K562 (cell line): Measurements from ENCODE around the gene ARHGAP10. TPM values are rescaled to one million over a fixed set of nuclear protein-coding genes. Genes with fewer than 3 reads are reported as not detected.

Experiments
- ATAC-seq: fragments of 200-7000 bp; cut with Tn5 transposase; 3 replicates; pipeline ENCODE4 v1.9.1; 2020; ENCODE audit warnings: moderate library complexity
- BruUV-seq: library from RNA; stranded (reverse); fragments of 400-500 nt; replicated peaks from 2 replicates; lab custom pipeline; 2021; lab: Mats Ljungman, UMichigan
- CTCF ChIA-PET: fragments of 300-600 bp; formaldehyde crosslinking; extraction: SDS; loops from one replicate; lab custom pipeline; 2021; ENCODE audit warnings: low intra/inter-chr PET ratio; lab: Yijun Ruan, JAX
- POLR2A ChIA-PET: fragments of 300-600, 350-650 bp; sonication (Branson Sonifier 250); formaldehyde crosslinking; extraction: SDS; loops from one replicate; lab custom pipeline; 2021; ENCODE audit warnings: antibody characterized with exemption, inconsistent platforms; lab: Yijun Ruan, JAX
- DNase-seq, 4 experiments: peaks; one replicate each; pipeline versions ENCODE4 v3.0.0 to v3.0.0-alpha.2; 2011 to 2018; ENCODE audit warnings: low spot score in 3 of 4, mixed read lengths in 3 of 4; ENCODE audit errors: extremely low read depth in 1 of 4
- FAIRE-seq: peaks from 2 replicates; lab custom pipeline; 2011; peaks lifted over from hg19 to GRCh38; lab: Jason Lieb, UNC
- H2AFZ ChIP-seq: 2 replicates; pipeline ENCODE4 v1.6.0; 2011; ENCODE audit warnings: low read depth, low read length, control low read depth, inconsistent platforms
- H3K27ac ChIP-seq: fragments of 200-600 bp; 3 replicates; pipeline ENCODE4 v1.8.0; 2011; ENCODE audit warnings: low read depth, mild to moderate bottlenecking, control low read depth, inconsistent platforms, low read length, moderate library complexity, mixed read lengths; ENCODE audit errors: extremely low read depth
- H3K27me3 ChIP-seq, 2 experiments: fragments of 300-600 bp in 1 of 2; 2 replicates in 1 of 2; 3 replicates in 1 of 2; pipeline versions ENCODE4 v1.6.0 to v1.8.0; 2011; ENCODE audit warnings: inconsistent platforms in 2 of 2, low read length in 2 of 2, mild to moderate bottlenecking in 1 of 2, mixed read lengths in 1 of 2, moderate library complexity in 1 of 2; ENCODE audit not compliant: control insufficient read depth in 2 of 2, insufficient read depth in 2 of 2
- H3K36me3 ChIP-seq: fragments of 300-600 bp; 3 replicates; pipeline ENCODE4 v1.8.0; 2011; ENCODE audit warnings: mild to moderate bottlenecking, low read length, inconsistent platforms; ENCODE audit not compliant: control insufficient read depth, insufficient read depth
- H3K4me1 ChIP-seq, 2 experiments: fragments of 200-600 bp in 1 of 2; replicated peaks in 1 of 2; 2 replicates in 1 of 2; 3 replicates in 1 of 2; pipeline versions ENCODE4 v1.5.1 to v1.8.0; 2011; ENCODE audit warnings: inconsistent platforms in 2 of 2, low read length in 2 of 2, mild to moderate bottlenecking in 1 of 2, mixed read lengths in 1 of 2, moderate library complexity in 1 of 2; ENCODE audit not compliant: control insufficient read depth in 2 of 2, insufficient read depth in 2 of 2
- H3K4me2 ChIP-seq: 2 replicates; pipeline ENCODE4 v1.6.1; 2011; ENCODE audit warnings: low read length, control low read depth, inconsistent platforms, mixed read lengths; ENCODE audit not compliant: insufficient read depth
- H3K4me3 ChIP-seq: fragments of 200-600 bp; sonication (generic), shearing (Covaris generic); 2 replicates; pipeline ENCODE4 v1.5.1; 2016; ENCODE audit warnings: control low read depth, inconsistent platforms
- H3K79me2 ChIP-seq: fragments of 200-600 bp; 3 replicates; pipeline ENCODE4 v1.8.0; 2011; ENCODE audit warnings: low read length, inconsistent platforms; ENCODE audit not compliant: control insufficient read depth, insufficient read depth
- H3K9ac ChIP-seq, 2 experiments: 2 replicates each; pipeline versions ENCODE4 v1.6.0 to v1.6.1; 2011; ENCODE audit warnings: low read depth in 2 of 2, low read length in 2 of 2, control low read depth in 1 of 2, inconsistent platforms in 1 of 2, mild to moderate bottlenecking in 1 of 2, mixed read lengths in 1 of 2; ENCODE audit not compliant: insufficient read depth in 1 of 2
- H3K9me1 ChIP-seq: one replicate; pipeline ENCODE4 v1.6.0; 2011; ENCODE audit warnings: inconsistent platforms, mild to moderate bottlenecking, low read length, moderate library complexity; ENCODE audit not compliant: control insufficient read depth, insufficient read depth
- H3K9me3 ChIP-seq: replicated peaks from 2 replicates; pipeline ENCODE4 v1.5.1; 2011; ENCODE audit warnings: low read depth, low read length, inconsistent platforms; ENCODE audit not compliant: control insufficient read depth, insufficient read depth
- H4K20me1 ChIP-seq: replicated peaks from 2 replicates; pipeline ENCODE4 v1.6.1; 2011; ENCODE audit warnings: low read length, inconsistent platforms, mixed read lengths; ENCODE audit not compliant: control insufficient read depth, insufficient read depth
- NR2C1 ChIP-seq, 2 experiments: fragments of 450-650 bp; IDR thresholded peaks; 2 replicates each; pipeline ENCODE4 v1.6.1; 2017; ENCODE audit warnings: mild to moderate bottlenecking in 2 of 2, antibody characterized with exemption in 1 of 2, inconsistent platforms in 1 of 2, missing compliant biosample characterization in 1 of 2, missing genetic modification characterization in 1 of 2
- SOX6 ChIP-seq: fragments of 450-650 bp; IDR thresholded peaks from 2 replicates; pipeline ENCODE4 v1.6.1; 2014; ENCODE audit warnings: mild to moderate bottlenecking
- ZBTB2 ChIP-seq: fragments of 450-650 bp; IDR thresholded peaks from 2 replicates; pipeline ENCODE4 v1.6.1; 2016; ENCODE audit warnings: antibody characterized with exemption
- ZKSCAN8 ChIP-seq: fragments of 200-800 bp; sonication (Bioruptor generic); IDR thresholded peaks from 2 replicates; pipeline ENCODE4 v1.6.1; 2016; ENCODE audit warnings: missing genetic modification characterization, missing compliant biosample characterization
- ZNF174 ChIP-seq: fragments of 250-450 bp; sonication (Bioruptor Pico); IDR thresholded peaks from 2 replicates; pipeline ENCODE4 v1.4.0; 2020; ENCODE audit warnings: mild to moderate bottlenecking
- WGBS: fragments of 100-300 bp; shearing (Covaris generic); methylation state at CpG from one replicate; pipeline ENCODE4 v1.1.6; 2016; ENCODE audit warnings: low coverage, mixed read lengths; ENCODE audit not compliant: insufficient coverage; ENCODE audit errors: missing lambda C conversion rate; 5-methylcytosine and 5-hydroxymethylcytosine counted together
- in situ Hi-C: fragments of 300-500 bp; cut with MboI; formaldehyde crosslinking; loops from 4 replicates; pipeline ENCODE4 v1.15.0; 2018; ENCODE audit warnings: inconsistent platforms, mixed read lengths
- intact Hi-C: fragments of 100-400 bp; cut with micrococcal nuclease; formaldehyde crosslinking; loops from 2 replicates; pipeline ENCODE4 v1.14.2; 2022
- polyA plus RNA-seq, 8 experiments: library from polyadenylated mRNA; depleted of rRNA in 4 of 8; stranded (reverse) in 5 of 8; unstranded in 3 of 8; fragments of >200 nt; fragmentation: Nextera tagmentation in 2 of 8; fragmentation: Illumina TruSeq in 1 of 8; extraction: Ambion mirVana in 2 of 8; extraction: Trizol in 1 of 8; gene quantifications; 2 replicates each; pipeline versions ENCODE4 v1.2.1 to v1.2.3, GENCODE V29; 2011 to 2014; ENCODE audit warnings: inconsistent platforms in 1 of 8, missing spikeins in 1 of 8
- total RNA-seq, 7 experiments: library from RNA; depleted of rRNA in 6 of 7; stranded (reverse); fragments of >200 nt in 6 of 7; fragmentation: Illumina TruSeq in 2 of 7; extraction: Trizol in 2 of 7; gene quantifications; 2 replicates each; pipeline versions ENCODE4 v1.2.1 to v1.2.3, GENCODE V29; 2011 to 2021; ENCODE audit warnings: low replicate concordance in 1 of 7
- TF ChIP-seq, protein P1 (sequence below): fragments of 450-650 bp; formaldehyde crosslinking; IDR thresholded peaks from 2 replicates; pipeline ENCODE4 v1.4.0; 2022; ENCODE audit warnings: mild to moderate bottlenecking, moderate library complexity
- TF ChIP-seq, protein P2 (sequence below), 2 experiments: fragments of 450-650 bp; formaldehyde crosslinking in 1 of 2; IDR thresholded peaks; 2 replicates each; pipeline versions ENCODE4 v1.4.0 to v1.6.1; 2014 to 2020; ENCODE audit warnings: mild to moderate bottlenecking in 2 of 2, borderline replicate concordance in 1 of 2, low read depth in 1 of 2

The ARHGAP10 gene
- total and polyA plus RNA-seq, 9 of the 15 experiments (the other 6 are each of a cell fraction or from before 2014, with no cell fraction given) = 0.03 to 0.22 (median 0.06) TPM; not detected in 3

GRCh38 chr4:147984065-147984777 is 252.3 kb downstream of the ARHGAP10 start:
- DNase-seq (peak; percentile 54 to 74 (median 68)), ATAC-seq (peak; percentile 90), FAIRE-seq (peak; percentile 82)
- H3K4me3 ChIP-seq = no peak overlapping the region
- peak overlapping the region; percentile 23; the same call in 1 of the 2 replicates for H2AFZ ChIP-seq
- H3K9me1 ChIP-seq = no peaks in the 10 kb centered on the region
- H3K4me1 ChIP-seq = no peaks in the 10 kb centered on the region
- POLR2A ChIA-PET = no interaction called here
- H3K9ac ChIP-seq = no peak overlapping the region
- H3K79me2 ChIP-seq = no peaks in the 10 kb centered on the region
- CTCF ChIA-PET = no interaction called here
- no peak overlapping the region for H3K4me2 ChIP-seq
- in situ Hi-C loops = no loop called here
- no peaks in the 10 kb centered on the region for H4K20me1 ChIP-seq
- no peaks in the 10 kb centered on the region for H3K9me3 ChIP-seq
- H3K27me3 ChIP-seq = no peaks in the 10 kb centered on the region
- intact Hi-C loops = loop anchor here (5.0 kb wide), 2 partner anchors 1278 to 1913 kb away; no protein-coding TSS in a partner anchor
- no peaks in the 10 kb centered on the region for H3K36me3 ChIP-seq
- BruUV-seq = no TSS peak
- 9% methylated on average over 14 of the region's 15 CpGs for WGBS
- no peak overlapping the region for H3K27ac ChIP-seq
- no peak for TF ChIP-seq ZBTB2
- TF ChIP-seq SOX6 = no peak
- TF ChIP-seq, protein P1, sequence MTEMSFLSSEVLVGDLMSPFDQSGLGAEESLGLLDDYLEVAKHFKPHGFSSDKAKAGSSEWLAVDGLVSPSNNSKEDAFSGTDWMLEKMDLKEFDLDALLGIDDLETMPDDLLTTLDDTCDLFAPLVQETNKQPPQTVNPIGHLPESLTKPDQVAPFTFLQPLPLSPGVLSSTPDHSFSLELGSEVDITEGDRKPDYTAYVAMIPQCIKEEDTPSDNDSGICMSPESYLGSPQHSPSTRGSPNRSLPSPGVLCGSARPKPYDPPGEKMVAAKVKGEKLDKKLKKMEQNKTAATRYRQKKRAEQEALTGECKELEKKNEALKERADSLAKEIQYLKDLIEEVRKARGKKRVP (CRISPR knock-in tag) = no peak
- no peak for TF ChIP-seq ZNF174
- no peak for TF ChIP-seq ZKSCAN8 (CRISPR knock-in tag)
- TF ChIP-seq NR2C1 (IDR thresholded peaks at IDR 0.05) = no peak
- no peak for TF ChIP-seq NR2C1 (tag; IDR thresholded peaks at IDR 0.05)
- TF ChIP-seq, protein P2, sequence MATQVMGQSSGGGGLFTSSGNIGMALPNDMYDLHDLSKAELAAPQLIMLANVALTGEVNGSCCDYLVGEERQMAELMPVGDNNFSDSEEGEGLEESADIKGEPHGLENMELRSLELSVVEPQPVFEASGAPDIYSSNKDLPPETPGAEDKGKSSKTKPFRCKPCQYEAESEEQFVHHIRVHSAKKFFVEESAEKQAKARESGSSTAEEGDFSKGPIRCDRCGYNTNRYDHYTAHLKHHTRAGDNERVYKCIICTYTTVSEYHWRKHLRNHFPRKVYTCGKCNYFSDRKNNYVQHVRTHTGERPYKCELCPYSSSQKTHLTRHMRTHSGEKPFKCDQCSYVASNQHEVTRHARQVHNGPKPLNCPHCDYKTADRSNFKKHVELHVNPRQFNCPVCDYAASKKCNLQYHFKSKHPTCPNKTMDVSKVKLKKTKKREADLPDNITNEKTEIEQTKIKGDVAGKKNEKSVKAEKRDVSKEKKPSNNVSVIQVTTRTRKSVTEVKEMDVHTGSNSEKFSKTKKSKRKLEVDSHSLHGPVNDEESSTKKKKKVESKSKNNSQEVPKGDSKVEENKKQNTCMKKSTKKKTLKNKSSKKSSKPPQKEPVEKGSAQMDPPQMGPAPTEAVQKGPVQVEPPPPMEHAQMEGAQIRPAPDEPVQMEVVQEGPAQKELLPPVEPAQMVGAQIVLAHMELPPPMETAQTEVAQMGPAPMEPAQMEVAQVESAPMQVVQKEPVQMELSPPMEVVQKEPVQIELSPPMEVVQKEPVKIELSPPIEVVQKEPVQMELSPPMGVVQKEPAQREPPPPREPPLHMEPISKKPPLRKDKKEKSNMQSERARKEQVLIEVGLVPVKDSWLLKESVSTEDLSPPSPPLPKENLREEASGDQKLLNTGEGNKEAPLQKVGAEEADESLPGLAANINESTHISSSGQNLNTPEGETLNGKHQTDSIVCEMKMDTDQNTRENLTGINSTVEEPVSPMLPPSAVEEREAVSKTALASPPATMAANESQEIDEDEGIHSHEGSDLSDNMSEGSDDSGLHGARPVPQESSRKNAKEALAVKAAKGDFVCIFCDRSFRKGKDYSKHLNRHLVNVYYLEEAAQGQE (IDR thresholded peaks at IDR 0.05; ENCODE audit: borderline replicate concordance) = peak; percentile 45
- TF ChIP-seq, protein P2 (CRISPR knock-in tag; IDR thresholded peaks at IDR 0.05; ENCODE audit: low read depth) = no peak
